DOHH2 (cell line): Measurements from ENCODE around the gene MANEAL.

ENCODE experiments used
- EZH2phosphoT487 ChIP-seq: fragments of 200-600 bp; sonication (generic); IDR thresholded peaks from 2 replicates; pipeline ENCODE4 v1.6.1; 2017; ENCODE audit warnings: borderline replicate concordance, mild to moderate bottlenecking, antibody characterized with exemption, low read length, moderate library complexity, mixed read lengths
- TF ChIP-seq, protein P1 (sequence below): fragments of 200-600 bp; sonication (generic); IDR thresholded peaks from one replicate; pipeline ENCODE4 v1.5.1; 2014; ENCODE audit warnings: antibody characterized with exemption, mild to moderate bottlenecking, low read depth, low read length; ENCODE audit not compliant: poor library complexity, severe bottlenecking

DNA sequence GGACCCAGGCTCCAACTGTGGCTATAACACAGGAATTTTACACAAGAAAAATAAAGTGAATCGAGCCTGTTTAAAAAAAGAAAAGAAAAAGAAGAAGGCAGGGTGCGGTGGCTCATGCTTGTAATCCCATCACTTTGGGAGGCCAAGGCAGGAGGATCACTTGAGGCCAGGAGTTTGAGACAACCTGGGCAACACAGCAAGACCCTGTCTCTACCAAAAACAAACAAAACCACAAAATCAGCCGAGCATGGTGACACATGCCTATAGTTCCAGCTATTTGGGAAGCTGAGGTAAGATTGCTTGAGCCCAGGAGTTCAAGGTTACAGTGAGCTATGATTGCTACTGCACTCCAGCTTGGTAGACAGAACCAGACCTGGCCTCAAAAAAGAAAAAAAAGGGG, 48.0 kb downstream of the MANEAL start:
- TF ChIP-seq, protein P1, sequence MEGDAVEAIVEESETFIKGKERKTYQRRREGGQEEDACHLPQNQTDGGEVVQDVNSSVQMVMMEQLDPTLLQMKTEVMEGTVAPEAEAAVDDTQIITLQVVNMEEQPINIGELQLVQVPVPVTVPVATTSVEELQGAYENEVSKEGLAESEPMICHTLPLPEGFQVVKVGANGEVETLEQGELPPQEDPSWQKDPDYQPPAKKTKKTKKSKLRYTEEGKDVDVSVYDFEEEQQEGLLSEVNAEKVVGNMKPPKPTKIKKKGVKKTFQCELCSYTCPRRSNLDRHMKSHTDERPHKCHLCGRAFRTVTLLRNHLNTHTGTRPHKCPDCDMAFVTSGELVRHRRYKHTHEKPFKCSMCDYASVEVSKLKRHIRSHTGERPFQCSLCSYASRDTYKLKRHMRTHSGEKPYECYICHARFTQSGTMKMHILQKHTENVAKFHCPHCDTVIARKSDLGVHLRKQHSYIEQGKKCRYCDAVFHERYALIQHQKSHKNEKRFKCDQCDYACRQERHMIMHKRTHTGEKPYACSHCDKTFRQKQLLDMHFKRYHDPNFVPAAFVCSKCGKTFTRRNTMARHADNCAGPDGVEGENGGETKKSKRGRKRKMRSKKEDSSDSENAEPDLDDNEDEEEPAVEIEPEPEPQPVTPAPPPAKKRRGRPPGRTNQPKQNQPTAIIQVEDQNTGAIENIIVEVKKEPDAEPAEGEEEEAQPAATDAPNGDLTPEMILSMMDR, result no peak
- TF ChIP-seq EZH2phosphoT487, result no peak
